K562 (cell line): ENCODE measurements around the gene ANK2. TPM values are rescaled to one million over a fixed set of nuclear protein-coding genes. Genes with fewer than 3 reads are reported as not detected.

Source experiments
- ATAC-seq: fragments of 200-7000 bp; cut with Tn5 transposase; 3 replicates; pipeline ENCODE4 v1.9.1; 2020; ENCODE audit warnings: moderate library complexity
- BruUV-seq: library from RNA; stranded (reverse); fragments of 400-500 nt; replicated peaks from 2 replicates; lab custom pipeline; 2021; lab: Mats Ljungman, UMichigan
- CTCF ChIA-PET: fragments of 300-600 bp; formaldehyde crosslinking; extraction: SDS; loops from one replicate; lab custom pipeline; 2021; ENCODE audit warnings: low intra/inter-chr PET ratio; lab: Yijun Ruan, JAX
- POLR2A ChIA-PET: fragments of 300-600, 350-650 bp; sonication (Branson Sonifier 250); formaldehyde crosslinking; extraction: SDS; loops from one replicate; lab custom pipeline; 2021; ENCODE audit warnings: antibody characterized with exemption, inconsistent platforms; lab: Yijun Ruan, JAX
- DNase-seq, 4 experiments: peaks; one replicate each; pipeline versions ENCODE4 v3.0.0 to v3.0.0-alpha.2; 2011 to 2018; ENCODE audit warnings: low spot score in 3 of 4, mixed read lengths in 3 of 4; ENCODE audit errors: extremely low read depth in 1 of 4
- FAIRE-seq: peaks from 2 replicates; lab custom pipeline; 2011; peaks lifted over from hg19 to GRCh38; lab: Jason Lieb, UNC
- H2AFZ ChIP-seq: 2 replicates; pipeline ENCODE4 v1.6.0; 2011; ENCODE audit warnings: low read depth, low read length, control low read depth, inconsistent platforms
- H3K27ac ChIP-seq: fragments of 200-600 bp; 3 replicates; pipeline ENCODE4 v1.8.0; 2011; ENCODE audit warnings: low read depth, mild to moderate bottlenecking, control low read depth, inconsistent platforms, low read length, moderate library complexity, mixed read lengths; ENCODE audit errors: extremely low read depth
- H3K27me3 ChIP-seq, 2 experiments: fragments of 300-600 bp in 1 of 2; 2 replicates in 1 of 2; 3 replicates in 1 of 2; pipeline versions ENCODE4 v1.6.0 to v1.8.0; 2011; ENCODE audit warnings: inconsistent platforms in 2 of 2, low read length in 2 of 2, mild to moderate bottlenecking in 1 of 2, mixed read lengths in 1 of 2, moderate library complexity in 1 of 2; ENCODE audit not compliant: control insufficient read depth in 2 of 2, insufficient read depth in 2 of 2
- H3K36me3 ChIP-seq: fragments of 300-600 bp; 3 replicates; pipeline ENCODE4 v1.8.0; 2011; ENCODE audit warnings: mild to moderate bottlenecking, low read length, inconsistent platforms; ENCODE audit not compliant: control insufficient read depth, insufficient read depth
- H3K4me1 ChIP-seq, 2 experiments: fragments of 200-600 bp in 1 of 2; replicated peaks in 1 of 2; 2 replicates in 1 of 2; 3 replicates in 1 of 2; pipeline versions ENCODE4 v1.5.1 to v1.8.0; 2011; ENCODE audit warnings: inconsistent platforms in 2 of 2, low read length in 2 of 2, mild to moderate bottlenecking in 1 of 2, mixed read lengths in 1 of 2, moderate library complexity in 1 of 2; ENCODE audit not compliant: control insufficient read depth in 2 of 2, insufficient read depth in 2 of 2
- H3K4me2 ChIP-seq: 2 replicates; pipeline ENCODE4 v1.6.1; 2011; ENCODE audit warnings: low read length, control low read depth, inconsistent platforms, mixed read lengths; ENCODE audit not compliant: insufficient read depth
- H3K4me3 ChIP-seq: fragments of 200-600 bp; sonication (generic), shearing (Covaris generic); 2 replicates; pipeline ENCODE4 v1.5.1; 2016; ENCODE audit warnings: control low read depth, inconsistent platforms
- H3K79me2 ChIP-seq: fragments of 200-600 bp; 3 replicates; pipeline ENCODE4 v1.8.0; 2011; ENCODE audit warnings: low read length, inconsistent platforms; ENCODE audit not compliant: control insufficient read depth, insufficient read depth
- H3K9ac ChIP-seq, 2 experiments: 2 replicates each; pipeline versions ENCODE4 v1.6.0 to v1.6.1; 2011; ENCODE audit warnings: low read depth in 2 of 2, low read length in 2 of 2, control low read depth in 1 of 2, inconsistent platforms in 1 of 2, mild to moderate bottlenecking in 1 of 2, mixed read lengths in 1 of 2; ENCODE audit not compliant: insufficient read depth in 1 of 2
- H3K9me1 ChIP-seq: one replicate; pipeline ENCODE4 v1.6.0; 2011; ENCODE audit warnings: inconsistent platforms, mild to moderate bottlenecking, low read length, moderate library complexity; ENCODE audit not compliant: control insufficient read depth, insufficient read depth
- H3K9me3 ChIP-seq: replicated peaks from 2 replicates; pipeline ENCODE4 v1.5.1; 2011; ENCODE audit warnings: low read depth, low read length, inconsistent platforms; ENCODE audit not compliant: control insufficient read depth, insufficient read depth
- H4K20me1 ChIP-seq: replicated peaks from 2 replicates; pipeline ENCODE4 v1.6.1; 2011; ENCODE audit warnings: low read length, inconsistent platforms, mixed read lengths; ENCODE audit not compliant: control insufficient read depth, insufficient read depth
- EHMT2 ChIP-seq: fragments of 450-650 bp; IDR thresholded peaks from 2 replicates; pipeline ENCODE4 v1.6.1; 2018; ENCODE audit warnings: antibody characterized with exemption
- ETS2 ChIP-seq: IDR thresholded peaks from 2 replicates; pipeline ENCODE4 v1.6.1; 2016; ENCODE audit warnings: borderline replicate concordance, missing genetic modification characterization, mild to moderate bottlenecking, moderate library complexity, missing compliant biosample characterization; ENCODE audit not compliant: poor library complexity, severe bottlenecking
- EWSR1 ChIP-seq: fragments of 450-650 bp; IDR thresholded peaks from 2 replicates; pipeline ENCODE4 v1.6.1; 2018; ENCODE audit warnings: borderline replicate concordance, mild to moderate bottlenecking, low read depth, moderate library complexity; ENCODE audit not compliant: partially characterized antibody
- HNRNPLL ChIP-seq: fragments of 200-400 bp; formaldehyde crosslinking; IDR thresholded peaks from 2 replicates; pipeline ENCODE4 v1.6.1; 2017; ENCODE audit warnings: low read length, low read depth, mild to moderate bottlenecking; ENCODE audit not compliant: poor library complexity, severe bottlenecking
- HSF4 ChIP-seq: fragments of 250-450 bp; sonication (Bioruptor Pico); IDR thresholded peaks from 2 replicates; pipeline ENCODE4 v2.1.2; 2022; ENCODE audit warnings: mild to moderate bottlenecking, moderate library complexity, borderline replicate concordance
- MAZ ChIP-seq, 2 experiments: fragments of 450-650 bp in 1 of 2; sonication (generic) in 1 of 2; formaldehyde crosslinking; IDR thresholded peaks in 1 of 2; conservative IDR thresholded peaks in 1 of 2; 2 replicates each; pipeline versions ENCODE4 v1.4.0 to v1.5.0; 2020; ENCODE audit warnings: mild to moderate bottlenecking in 1 of 2, missing genetic modification reagents in 1 of 2
- PKNOX1 ChIP-seq: fragments of 450-650 bp; IDR thresholded peaks from 2 replicates; pipeline ENCODE4 v1.6.1; 2016
- RBFOX2 ChIP-seq: fragments of 200-400 bp; formaldehyde crosslinking; IDR thresholded peaks from 2 replicates; pipeline ENCODE4 v1.6.1; 2017; ENCODE audit warnings: low read depth, mild to moderate bottlenecking, low read length, moderate library complexity
- SAP30 ChIP-seq: fragments of 200-600 bp; sonication (generic); IDR thresholded peaks from 2 replicates; pipeline ENCODE4 v1.6.1; 2012; ENCODE audit warnings: borderline replicate concordance, low read depth, mild to moderate bottlenecking, moderate library complexity, low read length, control low read depth, inconsistent platforms; ENCODE audit not compliant: insufficient read depth, poor library complexity, severe bottlenecking
- SMARCA5 ChIP-seq: fragments of 450-650 bp; IDR thresholded peaks from 2 replicates; pipeline ENCODE4 v1.6.1; 2016
- SOX6 ChIP-seq: fragments of 450-650 bp; IDR thresholded peaks from 2 replicates; pipeline ENCODE4 v1.6.1; 2014; ENCODE audit warnings: mild to moderate bottlenecking
- ZEB2 ChIP-seq: fragments of 450-650 bp; IDR thresholded peaks from 2 replicates; pipeline ENCODE4 v1.6.1; 2016
- ZNF175 ChIP-seq: fragments of 200-800 bp; sonication (Bioruptor generic); IDR thresholded peaks from 2 replicates; pipeline ENCODE4 v1.6.1; 2016; ENCODE audit warnings: low read depth, mild to moderate bottlenecking, missing genetic modification characterization, missing compliant biosample characterization
- WGBS: fragments of 100-300 bp; shearing (Covaris generic); methylation state at CpG from one replicate; pipeline ENCODE4 v1.1.6; 2016; ENCODE audit warnings: low coverage, mixed read lengths; ENCODE audit not compliant: insufficient coverage; ENCODE audit errors: missing lambda C conversion rate; 5-methylcytosine and 5-hydroxymethylcytosine counted together
- in situ Hi-C: fragments of 300-500 bp; cut with MboI; formaldehyde crosslinking; loops from 4 replicates; pipeline ENCODE4 v1.15.0; 2018; ENCODE audit warnings: inconsistent platforms, mixed read lengths
- intact Hi-C: fragments of 100-400 bp; cut with micrococcal nuclease; formaldehyde crosslinking; loops from 2 replicates; pipeline ENCODE4 v1.14.2; 2022
- polyA plus RNA-seq, 8 experiments: library from polyadenylated mRNA; depleted of rRNA in 4 of 8; stranded (reverse) in 5 of 8; unstranded in 3 of 8; fragments of >200 nt; fragmentation: Nextera tagmentation in 2 of 8; fragmentation: Illumina TruSeq in 1 of 8; extraction: Ambion mirVana in 2 of 8; extraction: Trizol in 1 of 8; gene quantifications; 2 replicates each; pipeline versions ENCODE4 v1.2.1 to v1.2.3, GENCODE V29; 2011 to 2014; ENCODE audit warnings: inconsistent platforms in 1 of 8, missing spikeins in 1 of 8
- total RNA-seq, 7 experiments: library from RNA; depleted of rRNA in 6 of 7; stranded (reverse); fragments of >200 nt in 6 of 7; fragmentation: Illumina TruSeq in 2 of 7; extraction: Trizol in 2 of 7; gene quantifications; 2 replicates each; pipeline versions ENCODE4 v1.2.1 to v1.2.3, GENCODE V29; 2011 to 2021; ENCODE audit warnings: low replicate concordance in 1 of 7
- TF ChIP-seq, protein P1 (sequence below): sonication (generic); formaldehyde crosslinking; IDR thresholded peaks from 2 replicates; pipeline ENCODE4 v1.8.1; 2023; ENCODE audit warnings: missing genetic modification reagents, mild to moderate bottlenecking, borderline replicate concordance
- TF ChIP-seq, protein P2 (sequence below): fragments of 250-450 bp; sonication (Bioruptor Pico); IDR thresholded peaks from 2 replicates; pipeline ENCODE4 v1.4.0; 2020

ANK2 gene
- total and polyA plus RNA-seq, 9 of the 15 experiments (the other 6 are each of a cell fraction or from before 2014, with no cell fraction given): 0.07 to 0.24 TPM; not detected in 7

GRCh38 chr4:113071274-113071673, 21.8 kb downstream of the ANK2 start (continued):
- TF ChIP-seq EWSR1 (no peak), HSF4 (CRISPR knock-in tag) (no peak)

DNA sequence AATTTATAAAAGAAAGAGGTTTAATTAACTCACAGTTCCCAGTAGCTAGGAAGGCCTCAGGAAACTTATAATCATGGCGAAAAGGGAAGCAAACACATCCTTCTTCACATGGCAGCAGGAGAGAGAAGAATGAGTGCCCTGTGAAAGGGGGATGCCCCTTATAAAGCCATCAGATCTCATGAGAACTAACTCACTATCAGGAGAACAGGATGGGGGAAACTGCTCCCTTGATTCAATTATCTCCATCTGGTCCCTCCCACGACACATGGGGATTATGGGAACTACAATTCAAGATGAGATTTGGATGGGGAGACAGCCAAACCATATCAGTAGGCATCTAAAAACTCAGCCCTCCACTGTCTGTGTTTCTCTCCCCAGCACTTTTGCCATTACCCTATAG, 22.4 kb downstream of the ANK2 start:
- no peak overlapping the region for H3K4me2 ChIP-seq
- H3K4me1 ChIP-seq: no peaks in the 10 kb centered on the region
- H3K27me3 ChIP-seq: no peaks in the 10 kb centered on the region
- ChIA-PET POLR2A (no interaction called here), CTCF (no interaction called here)
- H4K20me1 ChIP-seq: no peaks in the 10 kb centered on the region
- DNase-seq (no peak), ATAC-seq (no peak), FAIRE-seq (no peak)
- H2AFZ ChIP-seq: no peak overlapping the region
- H3K9ac ChIP-seq: no peak overlapping the region
- in situ Hi-C loops: no loop called here
- H3K4me3 ChIP-seq: no peak overlapping the region
- H3K9me3 ChIP-seq: no peaks in the 10 kb centered on the region
- no peaks in the 10 kb centered on the region for H3K9me1 ChIP-seq
- BruUV-seq: no TSS peak
- H3K36me3 ChIP-seq: no peaks in the 10 kb centered on the region
- no peak overlapping the region for H3K27ac ChIP-seq
- H3K79me2 ChIP-seq: no peaks in the 10 kb centered on the region
- WGBS: 3% methylated on average over 2 of the region's 2 CpGs
- intact Hi-C loops: no loop called here
- TF ChIP-seq SAP30: no peak
- no peak for TF ChIP-seq RBFOX2
- TF ChIP-seq ETS2 (tag): no peak
- TF ChIP-seq EHMT2: no peak
- TF ChIP-seq SMARCA5: no peak
- no peak for TF ChIP-seq ZNF175 (CRISPR knock-in tag)
- TF ChIP-seq MAZ (CRISPR knock-in tag; conservative IDR thresholded peaks at IDR 0.05 in 1 of 2, IDR thresholded peaks at IDR 0.05 in 1 of 2): no peak
- TF ChIP-seq, protein P1, sequence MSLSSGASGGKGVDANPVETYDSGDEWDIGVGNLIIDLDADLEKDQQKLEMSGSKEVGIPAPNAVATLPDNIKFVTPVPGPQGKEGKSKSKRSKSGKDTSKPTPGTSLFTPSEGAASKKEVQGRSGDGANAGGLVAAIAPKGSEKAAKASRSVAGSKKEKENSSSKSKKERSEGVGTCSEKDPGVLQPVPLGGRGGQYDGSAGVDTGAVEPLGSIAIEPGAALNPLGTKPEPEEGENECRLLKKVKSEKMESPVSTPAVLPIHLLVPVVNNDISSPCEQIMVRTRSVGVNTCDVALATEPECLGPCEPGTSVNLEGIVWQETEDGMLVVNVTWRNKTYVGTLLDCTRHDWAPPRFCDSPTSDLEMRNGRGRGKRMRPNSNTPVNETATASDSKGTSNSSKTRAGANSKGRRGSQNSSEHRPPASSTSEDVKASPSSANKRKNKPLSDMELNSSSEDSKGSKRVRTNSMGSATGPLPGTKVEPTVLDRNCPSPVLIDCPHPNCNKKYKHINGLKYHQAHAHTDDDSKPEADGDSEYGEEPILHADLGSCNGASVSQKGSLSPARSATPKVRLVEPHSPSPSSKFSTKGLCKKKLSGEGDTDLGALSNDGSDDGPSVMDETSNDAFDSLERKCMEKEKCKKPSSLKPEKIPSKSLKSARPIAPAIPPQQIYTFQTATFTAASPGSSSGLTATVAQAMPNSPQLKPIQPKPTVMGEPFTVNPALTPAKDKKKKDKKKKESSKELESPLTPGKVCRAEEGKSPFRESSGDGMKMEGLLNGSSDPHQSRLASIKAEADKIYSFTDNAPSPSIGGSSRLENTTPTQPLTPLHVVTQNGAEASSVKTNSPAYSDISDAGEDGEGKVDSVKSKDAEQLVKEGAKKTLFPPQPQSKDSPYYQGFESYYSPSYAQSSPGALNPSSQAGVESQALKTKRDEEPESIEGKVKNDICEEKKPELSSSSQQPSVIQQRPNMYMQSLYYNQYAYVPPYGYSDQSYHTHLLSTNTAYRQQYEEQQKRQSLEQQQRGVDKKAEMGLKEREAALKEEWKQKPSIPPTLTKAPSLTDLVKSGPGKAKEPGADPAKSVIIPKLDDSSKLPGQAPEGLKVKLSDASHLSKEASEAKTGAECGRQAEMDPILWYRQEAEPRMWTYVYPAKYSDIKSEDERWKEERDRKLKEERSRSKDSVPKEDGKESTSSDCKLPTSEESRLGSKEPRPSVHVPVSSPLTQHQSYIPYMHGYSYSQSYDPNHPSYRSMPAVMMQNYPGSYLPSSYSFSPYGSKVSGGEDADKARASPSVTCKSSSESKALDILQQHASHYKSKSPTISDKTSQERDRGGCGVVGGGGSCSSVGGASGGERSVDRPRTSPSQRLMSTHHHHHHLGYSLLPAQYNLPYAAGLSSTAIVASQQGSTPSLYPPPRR (CRISPR knock-in tag): no peak
- no peak for TF ChIP-seq ZEB2
- TF ChIP-seq PKNOX1: no peak
- TF ChIP-seq SOX6: no peak
- TF ChIP-seq HNRNPLL: no peak
- TF ChIP-seq, protein P2, sequence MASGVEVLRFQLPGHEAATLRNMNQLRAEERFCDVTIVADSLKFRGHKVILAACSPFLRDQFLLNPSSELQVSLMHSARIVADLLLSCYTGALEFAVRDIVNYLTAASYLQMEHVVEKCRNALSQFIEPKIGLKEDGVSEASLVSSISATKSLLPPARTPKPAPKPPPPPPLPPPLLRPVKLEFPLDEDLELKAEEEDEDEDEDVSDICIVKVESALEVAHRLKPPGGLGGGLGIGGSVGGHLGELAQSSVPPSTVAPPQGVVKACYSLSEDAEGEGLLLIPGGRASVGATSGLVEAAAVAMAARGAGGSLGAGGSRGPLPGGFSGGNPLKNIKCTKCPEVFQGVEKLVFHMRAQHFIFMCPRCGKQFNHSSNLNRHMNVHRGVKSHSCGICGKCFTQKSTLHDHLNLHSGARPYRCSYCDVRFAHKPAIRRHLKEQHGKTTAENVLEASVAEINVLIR (CRISPR knock-in tag): no peak
